H1 (cell line): ENCODE results near the gene MRPS26. TPM values are rescaled to one million over a fixed set of nuclear protein-coding genes. Genes with fewer than 3 reads are reported as not detected.

Experiments used
- CTCF ChIA-PET: fragments of 300-600 bp; sonication (Branson Sonifier 250); formaldehyde crosslinking; loops from one replicate; lab custom pipeline; 2021; ENCODE audit not compliant: partially characterized antibody; lab: Charles Lee
- POLR2A ChIA-PET: fragments of 300-600 bp; sonication (Branson Sonifier 250); formaldehyde crosslinking; loops from one replicate; lab custom pipeline; 2021; ENCODE audit warnings: inconsistent platforms; ENCODE audit not compliant: partially characterized antibody; lab: Charles Lee
- DNase-seq, 2 experiments: peaks; one replicate each; pipeline versions ENCODE4 v3.0.0 to v3.0.0-alpha.2; 2010 to 2022; ENCODE audit warnings: low spot score in 2 of 2, low read depth in 1 of 2, mixed read lengths in 1 of 2
- FAIRE-seq: peaks from 2 replicates; lab custom pipeline; 2011; peaks lifted over from hg19 to GRCh38; lab: Jason Lieb, UNC
- H2AFZ ChIP-seq: 2 replicates; pipeline ENCODE4 v1.8.1; 2012; ENCODE audit warnings: low read length, inconsistent platforms
- H2AK5ac ChIP-seq: 2 replicates; pipeline ENCODE4 v1.6.1; 2013; ENCODE audit warnings: low read depth, low read length
- H2BK120ac ChIP-seq: replicated peaks from 2 replicates; pipeline ENCODE3; 2013; ENCODE audit warnings: low read depth, low read length, inconsistent platforms
- H2BK12ac ChIP-seq: 2 replicates; pipeline ENCODE4 v1.6.1; 2013; ENCODE audit warnings: low read depth, low read length
- H2BK15ac ChIP-seq: 2 replicates; pipeline ENCODE4 v1.6.1; 2013; ENCODE audit warnings: low read length
- H2BK20ac ChIP-seq: 2 replicates; pipeline ENCODE4 v1.6.1; 2013; ENCODE audit warnings: low read length
- H2BK5ac ChIP-seq: 2 replicates; pipeline ENCODE4 v1.6.1; 2013; ENCODE audit warnings: low read depth, low read length
- H3K14ac ChIP-seq: 2 replicates; pipeline ENCODE4 v1.6.1; 2013; ENCODE audit warnings: inconsistent platforms; ENCODE audit not compliant: insufficient read length
- H3K18ac ChIP-seq: 2 replicates; pipeline ENCODE4 v1.6.1; 2013; ENCODE audit warnings: low read length; ENCODE audit errors: extremely low read depth
- H3K23ac ChIP-seq: 2 replicates; pipeline ENCODE4 v1.6.1; 2013; ENCODE audit warnings: inconsistent platforms; ENCODE audit not compliant: insufficient read length
- H3K23me2 ChIP-seq: 2 replicates; pipeline ENCODE4 v1.6.1; 2013; ENCODE audit warnings: low read depth, low read length
- H3K27ac ChIP-seq: 2 replicates; pipeline ENCODE4 v1.6.1; 2011; ENCODE audit warnings: low read depth, low read length, inconsistent platforms
- H3K27me3 ChIP-seq, 4 experiments: replicated peaks in 1 of 4; 1 replicate in 1 of 4; 2 replicates in 3 of 4; pipeline versions ENCODE4 v1.6.1 to v1.8.1; 2011 to 2013; ENCODE audit warnings: low read length in 3 of 4, mild to moderate bottlenecking in 3 of 4, inconsistent platforms in 2 of 4, mixed read lengths in 2 of 4, moderate library complexity in 1 of 4; ENCODE audit not compliant: control insufficient read depth in 3 of 4, insufficient read depth in 3 of 4; ENCODE audit errors: extremely low read depth in 1 of 4
- H3K36me3 ChIP-seq, 4 experiments: 2 replicates each; pipeline versions ENCODE4 v1.6.1 to v1.8.1; 2011 to 2013; ENCODE audit warnings: mild to moderate bottlenecking in 4 of 4, low read length in 3 of 4, moderate library complexity in 2 of 4, control low read depth in 1 of 4, inconsistent platforms in 1 of 4; ENCODE audit not compliant: insufficient read depth in 4 of 4, control insufficient read depth in 2 of 4
- H3K4ac ChIP-seq: replicated peaks from 2 replicates; pipeline ENCODE3; 2013; ENCODE audit warnings: low read length, low read depth, mixed read lengths, inconsistent platforms; ENCODE audit not compliant: insufficient read length
- H3K4me1 ChIP-seq, 4 experiments: replicated peaks in 1 of 4; 1 replicate in 1 of 4; 2 replicates in 3 of 4; pipeline versions ENCODE4 v1.6.1 to v1.8.1; 2011 to 2013; ENCODE audit warnings: low read length in 3 of 4, inconsistent platforms in 2 of 4, mixed read lengths in 1 of 4; ENCODE audit not compliant: insufficient read depth in 4 of 4, control insufficient read depth in 3 of 4
- H3K4me2 ChIP-seq, 2 experiments: 2 replicates each; pipeline versions ENCODE4 v1.6.1 to v1.8.1; 2011 to 2013; ENCODE audit warnings: low read depth in 2 of 2, low read length in 2 of 2, control low read depth in 1 of 2, inconsistent platforms in 1 of 2, mild to moderate bottlenecking in 1 of 2; ENCODE audit not compliant: insufficient read depth in 1 of 2
- H3K4me3 ChIP-seq, 4 experiments: fragments of 200-600, 300-600 bp in 1 of 4; sonication (generic), shearing (Covaris generic), sonication (Bioruptor Twin) in 1 of 4; 2 replicates each; pipeline versions ENCODE4 v1.5.1 to v1.8.1; 2011 to 2016; ENCODE audit warnings: low read length in 4 of 4, low read depth in 3 of 4, control low read depth in 2 of 4, inconsistent platforms in 2 of 4, mild to moderate bottlenecking in 2 of 4, mixed read lengths in 1 of 4, moderate library complexity in 1 of 4; ENCODE audit not compliant: insufficient read depth in 2 of 4; ENCODE audit errors: extremely low read depth in 1 of 4
- H3K56ac ChIP-seq: replicated peaks from 2 replicates; pipeline ENCODE3; 2013; ENCODE audit warnings: low read depth, mild to moderate bottlenecking, mixed read lengths, low read length, inconsistent platforms; ENCODE audit not compliant: insufficient read length
- H3K79me1 ChIP-seq: 2 replicates; pipeline ENCODE4 v1.6.1; 2013; ENCODE audit warnings: low read depth, low read length, control low read depth
- H3K79me2 ChIP-seq, 2 experiments: 2 replicates each; pipeline versions ENCODE4 v1.6.1 to v1.8.1; 2012 to 2013; ENCODE audit warnings: low read length in 2 of 2, mild to moderate bottlenecking in 2 of 2, inconsistent platforms in 1 of 2; ENCODE audit not compliant: insufficient read depth in 2 of 2, control insufficient read depth in 1 of 2
- H3K9ac ChIP-seq, 4 experiments: replicated peaks in 1 of 4; 1 replicate in 1 of 4; 2 replicates in 3 of 4; pipeline versions ENCODE4 v1.6.1 to v1.8.1; 2011 to 2013; ENCODE audit warnings: low read depth in 3 of 4, low read length in 3 of 4, control low read depth in 2 of 4, mild to moderate bottlenecking in 2 of 4, moderate library complexity in 2 of 4, inconsistent platforms in 1 of 4; ENCODE audit errors: extremely low read depth in 1 of 4
- H3K9me3 ChIP-seq, 2 experiments: 2 replicates each; pipeline versions ENCODE4 v1.6.1 to v1.8.1; 2012 to 2013; ENCODE audit warnings: mild to moderate bottlenecking in 2 of 2, moderate library complexity in 2 of 2, control low read depth in 1 of 2, inconsistent platforms in 1 of 2, low read depth in 1 of 2, low read length in 1 of 2, mixed read lengths in 1 of 2; ENCODE audit not compliant: insufficient read depth in 2 of 2
- H4K20me1 ChIP-seq, 2 experiments: replicated peaks in 1 of 2; 2 replicates each; pipeline versions ENCODE3 to v1.8.1; 2011 to 2013; ENCODE audit warnings: inconsistent platforms in 2 of 2, low read length in 2 of 2, mild to moderate bottlenecking in 1 of 2; ENCODE audit not compliant: insufficient read depth in 2 of 2, control insufficient read depth in 1 of 2
- H4K5ac ChIP-seq: 2 replicates; pipeline ENCODE4 v1.6.1; 2013; ENCODE audit warnings: low read length, low read depth, mixed read lengths, inconsistent platforms; ENCODE audit not compliant: insufficient read length
- H4K8ac ChIP-seq: 2 replicates; pipeline ENCODE4 v1.8.0; 2013; ENCODE audit warnings: mild to moderate bottlenecking, moderate library complexity, low read length, inconsistent platforms; ENCODE audit not compliant: insufficient read depth; ENCODE audit errors: extremely low read depth
- H4K91ac ChIP-seq: replicated peaks from 2 replicates; pipeline ENCODE3; 2013; ENCODE audit warnings: low read length, mixed read lengths, inconsistent platforms; ENCODE audit not compliant: insufficient read length
- E2F6 ChIP-seq: IDR thresholded peaks from 2 replicates; pipeline ENCODE4 v1.6.1; 2012; ENCODE audit warnings: inconsistent platforms
- EZH2 ChIP-seq: fragments of 200-600 bp; sonication (generic); IDR thresholded peaks from 2 replicates; pipeline ENCODE4 v1.7.1; 2012; ENCODE audit warnings: low read depth, mild to moderate bottlenecking, moderate library complexity, low read length, inconsistent platforms; ENCODE audit not compliant: severe bottlenecking
- HDAC2 ChIP-seq, 2 experiments: fragments of 300-600 bp in 1 of 2; sonication (generic) in 1 of 2; IDR thresholded peaks; 2 replicates each; pipeline ENCODE4 v1.6.1; 2011 to 2012; ENCODE audit warnings: low read depth in 2 of 2, low read length in 2 of 2, mild to moderate bottlenecking in 2 of 2, moderate library complexity in 2 of 2, borderline replicate concordance in 1 of 2, inconsistent platforms in 1 of 2
- JUN ChIP-seq: IDR thresholded peaks from 2 replicates; pipeline ENCODE4 v1.6.1; 2011; ENCODE audit warnings: low read depth, mild to moderate bottlenecking, improper control_type of control experiment, low read length
- NRF1 ChIP-seq: IDR thresholded peaks from 2 replicates; pipeline ENCODE4 v1.6.1; 2011; ENCODE audit warnings: mild to moderate bottlenecking, low read depth, low read length, improper control_type of control experiment
- WGBS, 2 experiments: shearing (Covaris generic) in 1 of 2; methylation state at CpG; one replicate each; pipeline versions ENCODE4 v1.1.6 to v1.1.7; 2013 to 2015; ENCODE audit warnings: low lambda C conversion rate in 2 of 2, mixed read lengths in 2 of 2, inconsistent platforms in 1 of 2, low coverage in 1 of 2, missing lambda C conversion rate in 1 of 2; ENCODE audit not compliant: insufficient replicate concordance in 2 of 2, insufficient coverage in 1 of 2, insufficient read length in 1 of 2; ENCODE audit errors: extremely low coverage in 1 of 2, missing lambda C conversion rate in 1 of 2; 5-methylcytosine and 5-hydroxymethylcytosine counted together
- polyA plus RNA-seq, 7 experiments: library from polyadenylated mRNA; depleted of rRNA in 3 of 7; stranded (reverse) in 5 of 7; unstranded in 2 of 7; fragments of >200 nt in 5 of 7; fragments of 200-250 nt in 2 of 7; gene quantifications; 1 replicate in 5 of 7; 2 replicates in 1 of 7; 4 replicates in 1 of 7; pipeline versions ENCODE4 v1.2.1 to v1.2.3, GENCODE V29; 2011 to 2013; ENCODE audit warnings: missing spikeins in 2 of 7, mixed read lengths in 2 of 7
- total RNA-seq: library from RNA; stranded (reverse); fragmentation: NEBNext Ultra II Directional; extraction: Animal tissue kit (Norgen Biotek cat#: 25700); gene quantifications from 2 replicates; pipeline ENCODE4 v1.2.1, GENCODE V29; 2021

MRPS26 gene
- total and polyA plus RNA-seq, 2 of the 8 experiments (the other 6 are each of a cell fraction or from before 2014, with no cell fraction given) = 83.6 to 103 TPM

DNA sequence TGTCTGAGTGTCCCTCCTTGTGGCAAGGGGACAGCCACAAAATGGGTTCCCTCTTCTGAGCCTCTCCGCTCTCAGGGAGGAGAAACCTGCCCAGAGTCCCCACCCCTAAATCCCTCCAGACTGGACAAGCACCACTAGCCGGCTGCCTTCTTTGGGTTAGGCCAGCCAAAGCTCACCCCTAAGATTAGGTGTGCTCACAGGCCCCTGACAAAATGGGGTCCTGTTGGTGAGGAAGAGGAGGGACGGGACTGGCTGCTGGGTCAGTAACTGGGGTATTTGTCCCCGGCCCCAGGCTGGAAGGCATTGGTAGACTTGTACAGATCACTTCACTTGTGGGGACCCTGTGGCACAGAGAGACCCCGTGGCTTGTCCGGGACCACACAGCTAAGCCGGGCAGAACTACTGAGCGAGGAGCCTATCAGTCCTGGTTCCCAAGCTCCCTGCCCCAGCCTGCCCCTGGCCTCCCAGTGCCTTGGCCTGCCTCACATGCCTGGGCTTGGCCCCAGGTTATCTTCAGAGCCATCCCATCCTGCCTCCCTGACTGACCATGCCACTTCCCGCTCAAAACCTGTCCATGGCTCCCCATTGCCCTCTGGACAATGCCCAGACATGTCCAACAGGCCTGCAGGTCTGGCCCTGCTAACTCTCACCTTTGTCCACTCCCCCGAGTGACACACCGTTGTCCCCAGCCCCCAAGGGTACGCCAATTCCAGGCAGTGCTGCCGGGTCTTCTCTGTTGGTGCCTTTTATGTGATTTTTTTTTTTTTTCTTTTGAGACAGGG is 49.2 kb downstream of the MRPS26 start:
- peaks cover 0 to 6% (median 2%) of the 10 kb centered on the region in 4 experiments; a peak in 2 of 7 replicates for H3K4me1 ChIP-seq
- H4K20me1 ChIP-seq = no peaks in the 10 kb centered on the region
- FAIRE-seq (no peak), DNase-seq (no peak)
- H2BK5ac ChIP-seq = peak overlapping the region; percentile 82; the same call in 1 of the 2 replicates
- H3K79me1 ChIP-seq = no peaks in the 10 kb centered on the region
- no peak overlapping the region for H3K9ac ChIP-seq
- no peaks in the 10 kb centered on the region for H3K9me3 ChIP-seq
- no peak overlapping the region; the same call in 1 of the 2 replicates for H2BK12ac ChIP-seq
- 0 out of 2 replicates have a peak overlapping the region, but pooled peaks have one; percentile 3 for H3K18ac ChIP-seq
- H2BK20ac ChIP-seq = 0 out of 2 replicates have a peak overlapping the region, but pooled peaks have one; percentile 13
- no peak overlapping the region for H3K23ac ChIP-seq
- peak; percentile 35 for TF ChIP-seq EZH2
- TF ChIP-seq HDAC2 (IDR thresholded peaks at IDR 0.05; ENCODE audit: borderline replicate concordance in 1 of 2, low read depth in 2 of 2, low read length in 2 of 2) = no peak
- TF ChIP-seq E2F6 = no peak
- TF ChIP-seq JUN = no peak
- TF ChIP-seq NRF1 = no peak
- no peak overlapping the region for H3K4ac ChIP-seq
- peak overlapping the region; percentile 36 for H4K91ac ChIP-seq
- H3K23me2 ChIP-seq = no peaks in the 10 kb centered on the region; the same call in 1 of the 2 replicates
- no peak overlapping the region for H3K56ac ChIP-seq
- H4K5ac ChIP-seq = no peak overlapping the region
- no peak overlapping the region for H3K14ac ChIP-seq
- no peaks in the 10 kb centered on the region for H3K36me3 ChIP-seq
- 94% methylated on average over 13 of the region's 13 CpGs; no CpG with 5 or more reads in 1 of the 2 experiments for WGBS, 2 experiments
- H4K8ac ChIP-seq = peak overlapping the region; percentile 73
- peaks cover 2 to 21% (median 13%) of the 10 kb centered on the region in 4 experiments for H3K27me3 ChIP-seq
- 0 out of 2 replicates have a peak overlapping the region, but pooled peaks have one; percentile 77 for H2AFZ ChIP-seq
- H3K4me2 ChIP-seq = no peak overlapping the region
- H3K4me3 ChIP-seq = no peak overlapping the region
- no peak overlapping the region; the same call in 1 of the 2 replicates for H3K27ac ChIP-seq
- CTCF ChIA-PET = interaction anchor here (0.6 to 8.2 kb wide), 7 partner anchors 10 to 279 kb away, joined by 3 to 50 read pairs (median 3); partner anchors contain the start of gene TMEM239
- POLR2A ChIA-PET = interaction anchor here (1.3 kb wide), 1 partner anchor 9 kb away, joined by 3 read pairs; no protein-coding TSS in a partner anchor
- no peaks in the 10 kb centered on the region for H3K79me2 ChIP-seq
- peak overlapping the region; percentile 10 for H2BK120ac ChIP-seq
- no peak overlapping the region for H2BK15ac ChIP-seq
- no peak overlapping the region for H2AK5ac ChIP-seq
